ENCODE results near the gene MGAT4C. TPM values are rescaled to one million over a fixed set of nuclear protein-coding genes. Genes with fewer than 3 reads are reported as not detected.

Gene MGAT4C
- total and polyA plus RNA-seq, 2 of the 8 experiments (the other 6 are each of a cell fraction or from before 2014, with no cell fraction given), result 1.6 to 2.5 TPM

- no peak for TF ChIP-seq FOSL1 (IDR thresholded peaks at IDR 0.05; ENCODE audit: insufficient read depth, low read depth, low read length)
- no peak for TF ChIP-seq SIN3A (conservative IDR thresholded peaks at IDR 0.05 in 1 of 2, IDR thresholded peaks at IDR 0.05 in 1 of 2; ENCODE audit: low read depth in 1 of 2, low read length in 2 of 2)
- no peak for TF ChIP-seq TAF7 (optimal IDR thresholded peaks at IDR 0.05; ENCODE audit: borderline replicate concordance, low read depth, low read length)
- TF ChIP-seq CHD2 (IDR thresholded peaks at IDR 0.05; ENCODE audit: low read length), result no peak
- no peak for TF ChIP-seq EGR1 (IDR thresholded peaks at IDR 0.05; ENCODE audit: borderline replicate concordance, low read depth, low read length)
- TF ChIP-seq POLR2A (IDR thresholded peaks at IDR 0.05; ENCODE audit: control extremely low read depth in 1 of 2, low read depth in 2 of 2, low read length in 2 of 2), result no peak
- no peak for TF ChIP-seq KDM5A (IDR thresholded peaks at IDR 0.05; ENCODE audit: low read length)
- no peak for TF ChIP-seq BACH1 (IDR thresholded peaks at IDR 0.05; ENCODE audit: low read length)
Measured at GRCh38 chr12:85968606-85969005, 287.6 kb downstream of the MGAT4C start (continued).

All from H1 (cell line).